ENCODE data around the gene SPACA4. TPM values are rescaled to one million over a fixed set of nuclear protein-coding genes. Genes with fewer than 3 reads are reported as not detected.

SPACA4 gene
- polyA plus RNA-seq, 1 of the 3 experiments (the other 2 are of a cell fraction) = not detected

- Histone ChIP-seq H3K4me3 (ENCODE audit: low read depth in 2 of 2, low read length in 1 of 2) (no peak overlapping the region), H3K27me3 (ENCODE audit: insufficient read depth) (no peaks in the 10 kb centered on the region), H3K36me3 (replicated peaks in 1 of 2; ENCODE audit: control insufficient read depth in 1 of 2, insufficient read depth in 2 of 2, low read length in 1 of 2) (peaks cover 17 to 25% of the 10 kb centered on the region in 2 experiments), H3F3A (replicated peaks; ENCODE audit: insufficient read depth) (peaks cover 11% of the 10 kb centered on the region), H3K27ac (ENCODE audit: low read depth in 2 of 2, low read length in 1 of 2) (no peak overlapping the region), H3K9ac (no peak overlapping the region), H3K4me1 (ENCODE audit: control insufficient read depth in 1 of 2, insufficient read depth in 2 of 2, low read depth in 1 of 2, low read length in 1 of 2) (peaks cover 20 to 28% of the 10 kb centered on the region in 2 experiments; a peak in 3 of 4 replicates), H4K20me1 (ENCODE audit: insufficient read depth) (no peaks in the 10 kb centered on the region), H3K4me2 (no peak overlapping the region), H3K9me2 (no peaks in the 10 kb centered on the region), H3K9me3 (no peaks in the 10 kb centered on the region), H3K79me2 (ENCODE audit: insufficient read depth) (peaks cover 3% of the 10 kb centered on the region; the same call in 1 of the 2 replicates), H2AFZ (ENCODE audit: low read depth) (no peak overlapping the region)
- CTCF ChIA-PET = no interaction called here
- TF ChIP-seq PBX3 (IDR thresholded peaks at IDR 0.05) (0 out of 2 replicates have a peak, but pooled peaks have one; percentile 5), FOXJ3 (CRISPR knock-in tag; IDR thresholded peaks at IDR 0.05) (no peak)
- DNase-seq = peak; percentile 71
- whole genome bisulfite sequencing (ENCODE audit: low lambda C conversion rate) = 93% methylated on average over 31 of the region's 48 CpGs
- POLR2A ChIA-PET = interaction anchor here (0.7 to 1.3 kb wide), 3 partner anchors 11 to 91 kb away, joined by 3 read pairs; partner anchors contain the start of genes RPL18 and SPHK2
Measured at GRCh38 chr19:48629599-48630295, 23.2 kb downstream of the SPACA4 start.

GRCh38 chr19:48630296-48631063 is 23.9 kb downstream of the SPACA4 start:
- WGBS (ENCODE audit: low lambda C conversion rate) = 89% methylated on average over 40 of the region's 47 CpGs
- Histone ChIP-seq H4K20me1 (ENCODE audit: insufficient read depth) (no peaks in the 10 kb centered on the region), H3K27ac (ENCODE audit: low read depth in 2 of 2, low read length in 1 of 2) (no peak overlapping the region), H3K9me3 (no peaks in the 10 kb centered on the region), H3K4me2 (no peak overlapping the region), H3K79me2 (ENCODE audit: insufficient read depth) (no peaks in the 10 kb centered on the region; the same call in 1 of the 2 replicates), H3F3A (replicated peaks; ENCODE audit: insufficient read depth) (peaks cover 16% of the 10 kb centered on the region), H3K9me2 (no peaks in the 10 kb centered on the region), H2AFZ (ENCODE audit: low read depth) (no peak overlapping the region), H3K36me3 (replicated peaks in 1 of 2; ENCODE audit: control insufficient read depth in 1 of 2, insufficient read depth in 2 of 2, low read length in 1 of 2) (peaks cover 17 to 25% of the 10 kb centered on the region in 2 experiments), H3K4me1 (ENCODE audit: control insufficient read depth in 1 of 2, insufficient read depth in 2 of 2, low read depth in 1 of 2, low read length in 1 of 2) (peaks cover 25 to 27% of the 10 kb centered on the region in 2 experiments), H3K4me3 (ENCODE audit: low read depth in 2 of 2, low read length in 1 of 2) (no peak overlapping the region), H3K9ac (no peak overlapping the region), H3K27me3 (ENCODE audit: insufficient read depth) (no peaks in the 10 kb centered on the region)
- ChIA-PET POLR2A (interaction anchor here (0.7 to 1.3 kb wide), 3 partner anchors 11 to 90 kb away, joined by 3 read pairs; partner anchors contain the start of genes RPL18 and SPHK2), CTCF (no interaction called here)
- TF ChIP-seq PBX3 (IDR thresholded peaks at IDR 0.05) (0 out of 2 replicates have a peak, but pooled peaks have one; percentile 0), USF2 (IDR thresholded peaks at IDR 0.05; ENCODE audit: borderline replicate concordance, low read depth, low read length) (no peak)
- no peak for DNase-seq

All from SK-N-SH (cell line).